HepG2 (cell line): Measurements from ENCODE around the gene DOLK. TPM values are rescaled to one million over a fixed set of nuclear protein-coding genes. Genes with fewer than 3 reads are reported as not detected.

Experiments
- ATAC-seq: fragments of 200-7000 bp; cut with Tn5 transposase; 3 replicates; pipeline ENCODE4 v1.9.1; 2020; ENCODE audit warnings: mild to moderate bottlenecking, moderate library complexity
- BruUV-seq: library from RNA; stranded (reverse); fragments of 400-500 nt; replicated peaks from 2 replicates; lab custom pipeline; 2021; lab: Mats Ljungman, UMichigan
- CTCF ChIA-PET: fragments of 300-600 bp; formaldehyde crosslinking; extraction: SDS; loops from one replicate; lab custom pipeline; 2021; ENCODE audit warnings: low total read pairs, inconsistent platforms, low intra/inter-chr PET ratio; lab: Yijun Ruan, JAX
- POLR2A ChIA-PET: fragments of 350-600 bp; sonication (Branson Sonifier 250); formaldehyde crosslinking; loops from one replicate; lab custom pipeline; 2020; ENCODE audit warnings: antibody characterized with exemption, inconsistent platforms; lab: Yijun Ruan, JAX
- DNase-seq: peaks from one replicate; pipeline ENCODE4 v3.0.0-alpha.2; 2015; ENCODE audit warnings: low spot score
- FAIRE-seq: peaks from 3 replicates; lab custom pipeline; 2011; peaks lifted over from hg19 to GRCh38; lab: Jason Lieb, UNC
- H2AFZ ChIP-seq: one replicate; pipeline ENCODE4 v1.6.1; 2011; ENCODE audit warnings: low read length, inconsistent platforms
- H3K27ac ChIP-seq: fragments of 300-600 bp; 3 replicates; pipeline ENCODE4 v1.8.0; 2011; ENCODE audit warnings: mixed run types, mild to moderate bottlenecking, mixed read lengths, low read length, inconsistent platforms; ENCODE audit not compliant: insufficient read depth; ENCODE audit errors: extremely low read length
- H3K27me3 ChIP-seq, 2 experiments: fragments of 200-600 bp in 1 of 2; 2 replicates in 1 of 2; 3 replicates in 1 of 2; pipeline versions ENCODE4 v1.6.0 to v1.8.0; 2011; ENCODE audit warnings: low read length in 2 of 2, mild to moderate bottlenecking in 2 of 2, moderate library complexity in 2 of 2, inconsistent platforms in 1 of 2; ENCODE audit not compliant: insufficient read depth in 2 of 2, control insufficient read depth in 1 of 2
- H3K36me3 ChIP-seq, 2 experiments: fragments of 200-600 bp in 1 of 2; replicated peaks in 1 of 2; 2 replicates in 1 of 2; 3 replicates in 1 of 2; pipeline versions ENCODE4 v1.5.1 to v1.8.0; 2011; ENCODE audit warnings: low read length in 2 of 2, inconsistent platforms in 1 of 2; ENCODE audit not compliant: insufficient read depth in 2 of 2, control insufficient read depth in 1 of 2
- H3K4me1 ChIP-seq: 2 replicates; pipeline ENCODE4 v1.5.1; 2012; ENCODE audit warnings: low read length, inconsistent platforms; ENCODE audit not compliant: insufficient read depth
- H3K4me2 ChIP-seq: 2 replicates; pipeline ENCODE4 v1.6.0; 2011; ENCODE audit warnings: low read depth, low read length, inconsistent platforms
- H3K4me3 ChIP-seq, 3 experiments: fragments of 200-600 bp in 1 of 3; sonication (generic), shearing (Covaris generic) in 1 of 3; replicated peaks in 1 of 3; 2 replicates each; pipeline ENCODE4 v1.5.1; 2011 to 2016; ENCODE audit warnings: low read length in 3 of 3, inconsistent platforms in 2 of 3, low read depth in 2 of 3, mild to moderate bottlenecking in 2 of 3, control low read depth in 1 of 3, mixed read lengths in 1 of 3; ENCODE audit not compliant: insufficient read depth in 1 of 3
- H3K79me2 ChIP-seq: one replicate; pipeline ENCODE4 v1.6.1; 2011; ENCODE audit warnings: low read length, inconsistent platforms; ENCODE audit not compliant: insufficient read depth
- H3K9ac ChIP-seq: 2 replicates; pipeline ENCODE4 v1.6.0; 2011; ENCODE audit warnings: mild to moderate bottlenecking, low read depth, low read length, inconsistent platforms; ENCODE audit not compliant: insufficient read depth
- H3K9me3 ChIP-seq: 2 replicates; pipeline ENCODE4 v1.5.1; 2012; ENCODE audit warnings: mild to moderate bottlenecking, low read length
- H4K20me1 ChIP-seq: 2 replicates; pipeline ENCODE4 v1.6.0; 2011; ENCODE audit warnings: inconsistent platforms, mild to moderate bottlenecking, low read length, moderate library complexity; ENCODE audit not compliant: insufficient read depth
- ATF5 ChIP-seq: sonication (generic); formaldehyde crosslinking; IDR thresholded peaks from 2 replicates; pipeline ENCODE4 v1.4.0; 2020; ENCODE audit warnings: mild to moderate bottlenecking, low read depth, missing genetic modification reagents
- FOSL2 ChIP-seq: sonication (generic); formaldehyde crosslinking; IDR thresholded peaks from 2 replicates; pipeline ENCODE4 v1.4.0; 2020; ENCODE audit warnings: missing genetic modification reagents
- FOXO1 ChIP-seq: sonication (generic); formaldehyde crosslinking; IDR thresholded peaks from 2 replicates; pipeline ENCODE4 v1.4.0; 2020; ENCODE audit warnings: missing genetic modification reagents
- GATAD2A ChIP-seq: IDR thresholded peaks from 2 replicates; pipeline ENCODE4 v1.6.1; 2016
- HINFP ChIP-seq: sonication (generic); formaldehyde crosslinking; IDR thresholded peaks from 2 replicates; pipeline ENCODE4 v1.4.0; 2020; ENCODE audit warnings: low read depth, mild to moderate bottlenecking, missing genetic modification reagents
- KDM2A ChIP-seq: sonication (generic); formaldehyde crosslinking; IDR thresholded peaks from 2 replicates; pipeline ENCODE4 v1.4.0; 2020; ENCODE audit warnings: low read depth, missing genetic modification reagents, borderline replicate concordance
- YEATS2 ChIP-seq: sonication (generic); formaldehyde crosslinking; IDR thresholded peaks from 2 replicates; pipeline ENCODE4 v1.4.0; 2020; ENCODE audit warnings: missing genetic modification reagents, borderline replicate concordance
- ZBTB25 ChIP-seq: IDR thresholded peaks from 2 replicates; pipeline ENCODE4 v1.6.1; 2018; ENCODE audit warnings: missing genetic modification reagents
- ZFP62 ChIP-seq: sonication (generic); formaldehyde crosslinking; IDR thresholded peaks from 2 replicates; pipeline ENCODE4 v1.4.0; 2020; ENCODE audit warnings: missing genetic modification reagents
- ZFP91 ChIP-seq: sonication (generic); formaldehyde crosslinking; IDR thresholded peaks from 2 replicates; pipeline ENCODE4 v1.9.0; 2022; ENCODE audit warnings: missing genetic modification reagents, mild to moderate bottlenecking, borderline replicate concordance
- ZNF563 ChIP-seq: sonication (generic); formaldehyde crosslinking; IDR thresholded peaks from 2 replicates; pipeline ENCODE4 v1.8.0; 2022; ENCODE audit warnings: mild to moderate bottlenecking, moderate library complexity, missing genetic modification reagents
- ZNF570 ChIP-seq: sonication (generic); formaldehyde crosslinking; IDR thresholded peaks from 2 replicates; pipeline ENCODE4 v1.4.0; 2020; ENCODE audit warnings: mild to moderate bottlenecking, missing genetic modification reagents, borderline replicate concordance
- ZNF589 ChIP-seq: sonication (generic); formaldehyde crosslinking; conservative IDR thresholded peaks from 2 replicates; pipeline ENCODE4 v1.8.0; 2022; ENCODE audit warnings: mild to moderate bottlenecking, moderate library complexity, missing genetic modification reagents
- WGBS: methylation state at CpG from one replicate; pipeline ENCODE4 v1.1.6; 2017; ENCODE audit warnings: low lambda C conversion rate; 5-methylcytosine and 5-hydroxymethylcytosine counted together
- in situ Hi-C: cut with HindIII; loops from 2 replicates; pipeline ENCODE4 v1.10.0; 2017; ENCODE audit warnings: low pct_unique_long_range_greater_than_20kb; ENCODE audit not compliant: extremely low pct_ligation_motif_present
- intact Hi-C: fragments of 100-400 bp; cut with micrococcal nuclease; formaldehyde crosslinking; loops from one replicate; pipeline ENCODE4 v1.10.0; 2022; ENCODE audit not compliant: unreplicated experiment
- polyA plus RNA-seq, 8 experiments: library from polyadenylated mRNA; depleted of rRNA in 3 of 8; stranded (reverse) in 7 of 8; unstranded in 1 of 8; fragments of >200 nt; fragmentation: Illumina TruSeq in 4 of 8; extraction: Trizol in 4 of 8; gene quantifications; 2 replicates each; pipeline versions ENCODE4 v1.2.1 to v1.2.3, GENCODE V29; 2011 to 2016; ENCODE audit warnings: low read depth in 4 of 8, missing spikeins in 1 of 8, mixed read lengths in 1 of 8; ENCODE audit not compliant: insufficient read depth in 1 of 8
- total RNA-seq, 5 experiments: library from RNA; depleted of rRNA; stranded (reverse); fragments of >200 nt; fragmentation: Illumina TruSeq; extraction: Trizol; gene quantifications; 2 replicates each; pipeline ENCODE4 v1.2.3, GENCODE V29; 2016; ENCODE audit warnings: low read depth in 1 of 5

The DOLK gene
- total and polyA plus RNA-seq, 2 of the 13 experiments (the other 11 are each of a cell fraction or from before 2014, with no cell fraction given) = 15.4 to 18.7 TPM

- TF ChIP-seq ZFP91 (CRISPR knock-in tag) (0 out of 2 replicates have a peak, but pooled peaks have one; percentile 12), ZNF563 (CRISPR knock-in tag) (no peak), ZNF570 (no peak), ATF5 (CRISPR knock-in tag) (no peak), FOSL2 (no peak), KDM2A (CRISPR knock-in tag) (no peak), GATAD2A (CRISPR knock-in tag) (no peak)
These were observed 26.9 kb downstream of the DOLK start, which contains the start of gene PHYHD1 (continued) for GRCh38 chr9:128920381-128921058.

- Histone ChIP-seq H4K20me1 (no peaks in the 10 kb centered on the region), H3K4me1 (peaks cover 85% of the 10 kb centered on the region), H3K79me2 (peaks cover 10% of the 10 kb centered on the region), H3K4me2 (peak overlapping the region; percentile 26; the same call in 1 of the 2 replicates), H3K27me3 (no peaks in the 10 kb centered on the region), H3K9me3 (no peaks in the 10 kb centered on the region), H3K9ac (no peak overlapping the region), H3K4me3 (no peak overlapping the region; a peak in 1 of 6 replicates), H2AFZ (no peak overlapping the region), H3K27ac (peak overlapping the region; percentile 46), H3K36me3 (peaks cover 4 to 12% of the 10 kb centered on the region in 2 experiments)
- CTCF ChIA-PET = no interaction called here
- POLR2A ChIA-PET = interaction anchor here (0.9 to 3.9 kb wide), 6 partner anchors 11 to 102 kb away, joined by 3 to 25 read pairs (median 4); partner anchors contain the start of genes ENDOG, KYAT1 and LRRC8A
- peak; percentile 50 for DNase-seq
- WGBS = 31% methylated on average over 11 of the region's 14 CpGs
- FAIRE-seq = peak; percentile 43
- BruUV-seq = no TSS peak
- ATAC-seq = peak; percentile 52
- intact Hi-C loops (no loop called here), in situ Hi-C loops (loop anchor here (5.0 kb wide), 1 partner anchor 37 kb away; the partner anchor contains the start of genes KYAT1 and LRRC8A)
- no peak for TF ChIP-seq HINFP (CRISPR knock-in tag)
- no peak for TF ChIP-seq FOXO1
- no peak for TF ChIP-seq ZBTB25 (CRISPR knock-in tag)
- no peak for TF ChIP-seq ZNF589
- no peak for TF ChIP-seq ZFP62 (CRISPR knock-in tag)
- no peak for TF ChIP-seq YEATS2 (CRISPR knock-in tag)
These were observed 27.9 kb downstream of the DOLK start for GRCh38 chr9:128919402-128920089.
